Measurements from ENCODE around the gene MET.

Gene MET

DNA sequence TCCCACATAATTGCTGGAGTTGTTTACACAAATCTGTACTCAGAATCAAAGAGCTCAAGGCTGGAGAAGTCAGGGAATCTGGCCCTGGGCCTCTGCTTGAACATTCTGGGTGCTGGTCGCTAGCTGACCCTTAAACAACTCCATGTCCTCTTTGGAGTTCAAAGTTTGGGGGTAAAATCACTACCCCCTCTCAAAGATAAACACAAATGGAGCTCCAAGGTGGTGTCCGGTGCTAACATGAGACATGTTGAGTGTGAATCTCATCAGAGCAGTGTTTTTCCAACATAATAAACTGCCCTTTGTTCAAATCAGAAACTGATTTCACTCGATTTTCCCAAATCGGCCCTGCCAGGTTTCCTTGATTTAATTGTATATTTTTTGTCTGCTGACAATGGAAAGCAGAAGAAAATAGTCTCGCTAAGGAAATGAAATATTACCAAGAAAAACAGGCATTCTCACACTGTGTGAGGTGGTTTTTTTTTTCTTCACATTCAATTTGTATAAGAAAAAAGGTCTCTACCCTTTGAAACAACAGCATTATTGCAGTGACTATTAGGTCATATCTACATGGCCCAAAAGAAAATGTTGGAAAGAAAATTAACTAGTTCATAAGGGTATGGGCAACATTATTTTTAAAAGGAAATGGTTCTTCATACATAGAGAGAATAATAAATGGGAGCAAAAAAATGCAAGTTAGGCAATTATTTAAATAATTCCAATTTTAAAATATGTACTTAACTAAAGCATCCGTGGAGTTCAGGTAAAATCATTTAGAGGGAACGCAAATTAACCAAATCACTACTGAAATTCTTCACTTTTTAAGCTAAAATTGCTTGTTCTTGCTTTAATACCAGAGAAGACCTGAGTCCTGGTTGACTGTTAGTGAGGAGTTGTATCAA is 134.3 kb downstream of the MET start:
- no peak overlapping the region for H3K9ac ChIP-seq (ENCODE audit: low read length)
- H2AFZ ChIP-seq (ENCODE audit: low read depth, low read length, severe bottlenecking): no peak overlapping the region
- no peak overlapping the region for H3K27ac ChIP-seq (ENCODE audit: low read depth, low read length)
- H3K9me2 ChIP-seq (replicated peaks; ENCODE audit: insufficient read depth, low read length): no peaks in the 10 kb centered on the region
- no peak overlapping the region for H3K4me2 ChIP-seq (ENCODE audit: low read depth, low read length, poor library complexity, severe bottlenecking)
- no peaks in the 10 kb centered on the region for H3F3A ChIP-seq (ENCODE audit: insufficient read depth)
- H3K4me3 ChIP-seq (ENCODE audit: insufficient read depth, low read length, poor library complexity, severe bottlenecking): no peak overlapping the region
- H3K9me3 ChIP-seq (ENCODE audit: insufficient read depth, low read length): no peaks in the 10 kb centered on the region
- no peaks in the 10 kb centered on the region for H3K36me3 ChIP-seq (ENCODE audit: low read length)
- H3K79me2 ChIP-seq (ENCODE audit: insufficient read depth, low read length): no peaks in the 10 kb centered on the region
- H4K20me1 ChIP-seq (ENCODE audit: low read depth, low read length): no peaks in the 10 kb centered on the region
- H3K27me3 ChIP-seq (ENCODE audit: low read length): no peaks in the 10 kb centered on the region
- TF ChIP-seq, protein P1, sequence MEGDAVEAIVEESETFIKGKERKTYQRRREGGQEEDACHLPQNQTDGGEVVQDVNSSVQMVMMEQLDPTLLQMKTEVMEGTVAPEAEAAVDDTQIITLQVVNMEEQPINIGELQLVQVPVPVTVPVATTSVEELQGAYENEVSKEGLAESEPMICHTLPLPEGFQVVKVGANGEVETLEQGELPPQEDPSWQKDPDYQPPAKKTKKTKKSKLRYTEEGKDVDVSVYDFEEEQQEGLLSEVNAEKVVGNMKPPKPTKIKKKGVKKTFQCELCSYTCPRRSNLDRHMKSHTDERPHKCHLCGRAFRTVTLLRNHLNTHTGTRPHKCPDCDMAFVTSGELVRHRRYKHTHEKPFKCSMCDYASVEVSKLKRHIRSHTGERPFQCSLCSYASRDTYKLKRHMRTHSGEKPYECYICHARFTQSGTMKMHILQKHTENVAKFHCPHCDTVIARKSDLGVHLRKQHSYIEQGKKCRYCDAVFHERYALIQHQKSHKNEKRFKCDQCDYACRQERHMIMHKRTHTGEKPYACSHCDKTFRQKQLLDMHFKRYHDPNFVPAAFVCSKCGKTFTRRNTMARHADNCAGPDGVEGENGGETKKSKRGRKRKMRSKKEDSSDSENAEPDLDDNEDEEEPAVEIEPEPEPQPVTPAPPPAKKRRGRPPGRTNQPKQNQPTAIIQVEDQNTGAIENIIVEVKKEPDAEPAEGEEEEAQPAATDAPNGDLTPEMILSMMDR (IDR thresholded peaks at IDR 0.05; ENCODE audit: insufficient read depth, low read length, poor library complexity, severe bottlenecking): no peak
- TF ChIP-seq EZH2phosphoT487 (conservative IDR thresholded peaks at IDR 0.05; ENCODE audit: low read length): no peak

GRCh38 chr7:116807011-116807560 is 135.1 kb downstream of the MET start:
- no peaks in the 10 kb centered on the region for H3K27me3 ChIP-seq (ENCODE audit: low read length)
- no peak overlapping the region for H3K4me3 ChIP-seq (ENCODE audit: insufficient read depth, low read length, poor library complexity, severe bottlenecking)
- H3F3A ChIP-seq (ENCODE audit: insufficient read depth): no peaks in the 10 kb centered on the region
- no peaks in the 10 kb centered on the region for H4K20me1 ChIP-seq (ENCODE audit: low read depth, low read length)
- no peaks in the 10 kb centered on the region for H3K9me2 ChIP-seq (replicated peaks; ENCODE audit: insufficient read depth, low read length)
- no peak overlapping the region for H2AFZ ChIP-seq (ENCODE audit: low read depth, low read length, severe bottlenecking)
- no peak overlapping the region for H3K9ac ChIP-seq (ENCODE audit: low read length)
- no peaks in the 10 kb centered on the region for H3K79me2 ChIP-seq (ENCODE audit: insufficient read depth, low read length)
- no peaks in the 10 kb centered on the region for H3K36me3 ChIP-seq (ENCODE audit: low read length)
- no peak overlapping the region for H3K4me2 ChIP-seq (ENCODE audit: low read depth, low read length, poor library complexity, severe bottlenecking)
- no peaks in the 10 kb centered on the region for H3K9me3 ChIP-seq (ENCODE audit: insufficient read depth, low read length)
- H3K27ac ChIP-seq (ENCODE audit: low read depth, low read length): no peak overlapping the region
- TF ChIP-seq, protein P1 (IDR thresholded peaks at IDR 0.05; ENCODE audit: insufficient read depth, low read length, poor library complexity, severe bottlenecking): no peak
- no peak for TF ChIP-seq EZH2phosphoT487 (conservative IDR thresholded peaks at IDR 0.05; ENCODE audit: low read length)

- H3K27ac ChIP-seq (ENCODE audit: low read depth, low read length): no peak overlapping the region
These were observed 137.8 kb downstream of the MET start for GRCh38 chr7:116809636-116810266.

More at GRCh38 chr7:116809636-116810266, 137.8 kb downstream of the MET start:
- Histone ChIP-seq H3K9me3 (ENCODE audit: insufficient read depth, low read length) (no peaks in the 10 kb centered on the region), H3K9ac (ENCODE audit: low read length) (no peak overlapping the region), H3K36me3 (ENCODE audit: low read length) (no peaks in the 10 kb centered on the region), H2AFZ (ENCODE audit: low read depth, low read length, severe bottlenecking) (no peak overlapping the region), H3K4me3 (ENCODE audit: insufficient read depth, low read length, poor library complexity, severe bottlenecking) (no peak overlapping the region), H3K79me2 (ENCODE audit: insufficient read depth, low read length) (no peaks in the 10 kb centered on the region), H4K20me1 (ENCODE audit: low read depth, low read length) (no peaks in the 10 kb centered on the region), H3K27me3 (ENCODE audit: low read length) (no peaks in the 10 kb centered on the region), H3K4me2 (ENCODE audit: low read depth, low read length, poor library complexity, severe bottlenecking) (no peak overlapping the region), H3K9me2 (replicated peaks; ENCODE audit: insufficient read depth, low read length) (no peaks in the 10 kb centered on the region), H3F3A (ENCODE audit: insufficient read depth) (no peaks in the 10 kb centered on the region)
- TF ChIP-seq EZH2phosphoT487 (conservative IDR thresholded peaks at IDR 0.05; ENCODE audit: low read length): no peak
- TF ChIP-seq, protein P1 (IDR thresholded peaks at IDR 0.05; ENCODE audit: insufficient read depth, low read length, poor library complexity, severe bottlenecking): peak; percentile 31

Data from SU-DHL-6 (cell line).